GM23338 (cell line): Measurements from ENCODE around the gene PPP1R16B. TPM values are rescaled to one million over a fixed set of nuclear protein-coding genes. Genes with fewer than 3 reads are reported as not detected.

Experiments used
- ATAC-seq: fragments of 200-7000 bp; cut with Tn5 transposase; 3 replicates; pipeline ENCODE4 v1.9.1; 2020
- DNase-seq: peaks from one replicate; pipeline ENCODE4 v3.0.0-alpha.2; 2015; ENCODE audit warnings: low spot score
- H2AFZ ChIP-seq: fragments of 200-600 bp; sonication (generic); 2 replicates; pipeline ENCODE4 v1.8.0; 2016; ENCODE audit warnings: antibody characterized with exemption, mild to moderate bottlenecking, moderate library complexity
- H3F3A ChIP-seq: fragments of 200-600 bp; sonication (generic); replicated peaks from 2 replicates; pipeline ENCODE4 v1.8.0; 2017; ENCODE audit warnings: antibody characterized with exemption, mixed run types, low read depth
- H3K27ac ChIP-seq: fragments of 200-600 bp; sonication (generic); 2 replicates; pipeline ENCODE4 v1.6.1; 2016; ENCODE audit warnings: low read depth
- H3K27me3 ChIP-seq: fragments of 200-600 bp; sonication (generic); 2 replicates; pipeline ENCODE4 v1.8.0; 2016; ENCODE audit warnings: mild to moderate bottlenecking, mixed run types, moderate library complexity; ENCODE audit not compliant: insufficient read depth
- H3K36me3 ChIP-seq: fragments of 200-600 bp; sonication (generic); 2 replicates; pipeline ENCODE4 v1.8.0; 2016; ENCODE audit warnings: mild to moderate bottlenecking; ENCODE audit not compliant: insufficient read depth
- H3K4me1 ChIP-seq: fragments of 200-600 bp; sonication (generic); 2 replicates; pipeline ENCODE4 v1.8.0; 2016; ENCODE audit warnings: mild to moderate bottlenecking, moderate library complexity; ENCODE audit not compliant: insufficient read depth
- H3K4me2 ChIP-seq: fragments of 200-600 bp; sonication (generic); 2 replicates; pipeline ENCODE4 v1.7.1; 2017; ENCODE audit warnings: mixed run types
- H3K4me3 ChIP-seq: fragments of 200-600 bp; sonication (generic); 2 replicates; pipeline ENCODE4 v1.6.1; 2016; ENCODE audit warnings: mixed run types
- H3K79me2 ChIP-seq: fragments of 200-600 bp; sonication (generic); replicated peaks from 2 replicates; pipeline ENCODE4 v1.8.0; 2017; ENCODE audit warnings: mild to moderate bottlenecking; ENCODE audit not compliant: insufficient read depth
- H3K9me2 ChIP-seq: fragments of 200-600 bp; sonication (generic); 2 replicates; pipeline ENCODE4 v1.8.0; 2017; ENCODE audit not compliant: insufficient read depth
- H4K20me1 ChIP-seq: fragments of 200-600 bp; sonication (generic); replicated peaks from 2 replicates; pipeline ENCODE4 v1.8.0; 2017; ENCODE audit warnings: mild to moderate bottlenecking; ENCODE audit not compliant: insufficient read depth
- H3K27ac Mint-ChIP-seq: 2 replicates; pipeline ENCODE4 v1.8.0; 2020; ENCODE audit warnings: inconsistent platforms, mild to moderate bottlenecking, moderate library complexity, mixed read lengths
- H3K27me3 Mint-ChIP-seq: 3 replicates; pipeline ENCODE4 v1.8.0; 2022; ENCODE audit warnings: low read depth, mild to moderate bottlenecking, moderate library complexity, mixed read lengths, inconsistent platforms; ENCODE audit not compliant: insufficient read depth, poor library complexity
- H3K36me3 Mint-ChIP-seq: 3 replicates; pipeline ENCODE4 v1.8.0; 2021; ENCODE audit warnings: low read depth, mild to moderate bottlenecking, inconsistent platforms, moderate library complexity, mixed read lengths
- H3K4me1 Mint-ChIP-seq: 3 replicates; pipeline ENCODE4 v1.8.0; 2020; ENCODE audit warnings: mild to moderate bottlenecking, inconsistent platforms, mixed read lengths
- H3K4me3 Mint-ChIP-seq: 3 replicates; pipeline ENCODE4 v1.8.0; 2021; ENCODE audit warnings: moderate library complexity, mild to moderate bottlenecking, inconsistent platforms, mixed read lengths
- H3K9me3 Mint-ChIP-seq: 3 replicates; pipeline ENCODE4 v1.8.0; 2020; ENCODE audit warnings: moderate library complexity, mild to moderate bottlenecking, inconsistent platforms, mixed read lengths
- CREB1 ChIP-seq: fragments of 250-450 bp; sonication (Bioruptor Pico); IDR thresholded peaks from 2 replicates; pipeline ENCODE4 v1.5.0; 2020; ENCODE audit warnings: low read depth, mild to moderate bottlenecking, moderate library complexity
- ETS1 ChIP-seq: IDR thresholded peaks from 2 replicates; pipeline ENCODE4 v1.6.1; 2016; ENCODE audit warnings: antibody characterized with exemption
- EZH2 ChIP-seq: fragments of 200-600 bp; sonication (generic); IDR thresholded peaks from one replicate; pipeline ENCODE4 v1.8.0; 2017; ENCODE audit warnings: antibody characterized with exemption, mild to moderate bottlenecking, low read depth; ENCODE audit not compliant: unreplicated experiment
- EZH2phosphoT487 ChIP-seq: fragments of 200-600 bp; sonication (generic); IDR thresholded peaks from one replicate; pipeline ENCODE4 v1.8.1; 2018; ENCODE audit warnings: antibody characterized with exemption; ENCODE audit not compliant: unreplicated experiment
- JUNB ChIP-seq: IDR thresholded peaks from one replicate; pipeline ENCODE4 v1.6.1; 2016; ENCODE audit warnings: antibody characterized with exemption; ENCODE audit not compliant: unreplicated experiment
- NANOG ChIP-seq: IDR thresholded peaks from 2 replicates; pipeline ENCODE4 v1.6.1; 2016; ENCODE audit warnings: antibody characterized with exemption, borderline replicate concordance
- POLR2AphosphoS5 ChIP-seq: IDR thresholded peaks from 2 replicates; pipeline ENCODE4 v1.6.1; 2016; ENCODE audit warnings: antibody characterized with exemption, low read depth
- REST ChIP-seq: IDR thresholded peaks from one replicate; pipeline ENCODE4 v1.6.1; 2018; ENCODE audit warnings: antibody characterized with exemption; ENCODE audit not compliant: unreplicated experiment
- STAT1 ChIP-seq: IDR thresholded peaks from one replicate; pipeline ENCODE4 v1.6.1; 2016; ENCODE audit warnings: antibody characterized with exemption; ENCODE audit not compliant: unreplicated experiment
- ZNF114 ChIP-seq: fragments of 250-450 bp; sonication (Bioruptor Pico); IDR thresholded peaks from 2 replicates; pipeline ENCODE4 v1.5.0; 2020; ENCODE audit warnings: mild to moderate bottlenecking, moderate library complexity
- ZNF331 ChIP-seq: fragments of 250-450 bp; sonication (Bioruptor Pico); IDR thresholded peaks from 2 replicates; pipeline ENCODE4 v1.5.0; 2020; ENCODE audit warnings: low read depth, mild to moderate bottlenecking, moderate library complexity
- polyA plus RNA-seq: library from polyadenylated mRNA; unstranded; fragments of >200 nt; fragmentation: Nextera tagmentation; extraction: Ambion mirVana; gene quantifications from 2 replicates; pipeline ENCODE4 v1.2.1, GENCODE V29; 2016
- total RNA-seq: library from RNA; depleted of rRNA; stranded (reverse); fragments of >200 nt; shearing (Covaris generic); gene quantifications from 2 replicates; pipeline ENCODE4 v1.2.3, GENCODE V29; 2014
- TF ChIP-seq, protein P1 (sequence below), 2 experiments: fragments of 200-600 bp in 1 of 2; sonication (generic) in 1 of 2; conservative IDR thresholded peaks; 2 replicates each; pipeline versions ENCODE4 v1.5.1 to v1.6.1; 2016 to 2017; ENCODE audit warnings: antibody characterized with exemption in 2 of 2, low read depth in 2 of 2, mild to moderate bottlenecking in 2 of 2, moderate library complexity in 1 of 2
- TF ChIP-seq, protein P2 (sequence below): fragments of 250-450 bp; sonication (Bioruptor Pico); IDR thresholded peaks from 2 replicates; pipeline ENCODE4 v1.5.0; 2020; ENCODE audit warnings: mild to moderate bottlenecking, moderate library complexity

PPP1R16B gene
- total and polyA plus RNA-seq, 2 experiments from 2014 or later, result 1.6 to 11.5 TPM

DNA sequence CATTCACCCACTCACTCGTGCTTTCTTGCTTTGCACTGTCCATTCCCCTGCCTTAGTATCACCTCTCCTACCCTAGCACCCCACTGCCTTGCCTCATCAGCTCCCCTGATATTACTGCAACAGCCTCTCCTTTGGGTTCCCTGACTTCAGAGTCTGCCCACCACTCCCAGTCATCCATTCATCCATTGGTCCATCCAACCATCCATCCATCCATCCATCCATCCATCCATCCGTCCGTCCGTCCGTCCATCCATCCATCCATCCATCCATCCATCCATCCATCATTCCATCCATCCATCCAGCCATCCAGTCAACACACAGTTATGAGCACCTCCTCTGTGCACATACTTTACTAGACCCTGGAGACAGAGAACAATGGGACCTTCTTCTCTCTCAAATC is 97.8 kb downstream of the PPP1R16B start:
- Histone ChIP-seq H3K27ac (no peak overlapping the region), H2AFZ (no peak overlapping the region), H3K4me2 (no peak overlapping the region), H3K4me1 (no peaks in the 10 kb centered on the region), H3F3A (no peaks in the 10 kb centered on the region), H3K9me2 (no peaks in the 10 kb centered on the region), H4K20me1 (no peaks in the 10 kb centered on the region; the same call in 1 of the 2 replicates), H3K36me3 (no peaks in the 10 kb centered on the region), H3K79me2 (no peaks in the 10 kb centered on the region), H3K27me3 (no peaks in the 10 kb centered on the region), H3K4me3 (no peak overlapping the region)
- Mint-ChIP-seq H3K27ac (no peak overlapping the region), H3K4me1 (no peaks in the 10 kb centered on the region), H3K9me3 (no peaks in the 10 kb centered on the region; the same call in 2 of the 3 replicates), H3K36me3 (peaks cover 19% of the 10 kb centered on the region), H3K4me3 (no peak overlapping the region), H3K27me3 (peaks cover 7% of the 10 kb centered on the region)
- no peak for ATAC-seq
- no peak for DNase-seq
- TF ChIP-seq STAT1 (no peak), ZNF331 (CRISPR knock-in tag) (no peak), EZH2phosphoT487 (no peak), EZH2 (no peak), ETS1 (no peak), JUNB (no peak), CREB1 (no peak), ZNF114 (CRISPR knock-in tag) (no peak), POLR2AphosphoS5 (no peak), REST (no peak), NANOG (no peak)
- TF ChIP-seq, protein P1, sequence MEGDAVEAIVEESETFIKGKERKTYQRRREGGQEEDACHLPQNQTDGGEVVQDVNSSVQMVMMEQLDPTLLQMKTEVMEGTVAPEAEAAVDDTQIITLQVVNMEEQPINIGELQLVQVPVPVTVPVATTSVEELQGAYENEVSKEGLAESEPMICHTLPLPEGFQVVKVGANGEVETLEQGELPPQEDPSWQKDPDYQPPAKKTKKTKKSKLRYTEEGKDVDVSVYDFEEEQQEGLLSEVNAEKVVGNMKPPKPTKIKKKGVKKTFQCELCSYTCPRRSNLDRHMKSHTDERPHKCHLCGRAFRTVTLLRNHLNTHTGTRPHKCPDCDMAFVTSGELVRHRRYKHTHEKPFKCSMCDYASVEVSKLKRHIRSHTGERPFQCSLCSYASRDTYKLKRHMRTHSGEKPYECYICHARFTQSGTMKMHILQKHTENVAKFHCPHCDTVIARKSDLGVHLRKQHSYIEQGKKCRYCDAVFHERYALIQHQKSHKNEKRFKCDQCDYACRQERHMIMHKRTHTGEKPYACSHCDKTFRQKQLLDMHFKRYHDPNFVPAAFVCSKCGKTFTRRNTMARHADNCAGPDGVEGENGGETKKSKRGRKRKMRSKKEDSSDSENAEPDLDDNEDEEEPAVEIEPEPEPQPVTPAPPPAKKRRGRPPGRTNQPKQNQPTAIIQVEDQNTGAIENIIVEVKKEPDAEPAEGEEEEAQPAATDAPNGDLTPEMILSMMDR (conservative IDR thresholded peaks at IDR 0.05; ENCODE audit: low read depth in 2 of 2), result no peak
- TF ChIP-seq, protein P2, sequence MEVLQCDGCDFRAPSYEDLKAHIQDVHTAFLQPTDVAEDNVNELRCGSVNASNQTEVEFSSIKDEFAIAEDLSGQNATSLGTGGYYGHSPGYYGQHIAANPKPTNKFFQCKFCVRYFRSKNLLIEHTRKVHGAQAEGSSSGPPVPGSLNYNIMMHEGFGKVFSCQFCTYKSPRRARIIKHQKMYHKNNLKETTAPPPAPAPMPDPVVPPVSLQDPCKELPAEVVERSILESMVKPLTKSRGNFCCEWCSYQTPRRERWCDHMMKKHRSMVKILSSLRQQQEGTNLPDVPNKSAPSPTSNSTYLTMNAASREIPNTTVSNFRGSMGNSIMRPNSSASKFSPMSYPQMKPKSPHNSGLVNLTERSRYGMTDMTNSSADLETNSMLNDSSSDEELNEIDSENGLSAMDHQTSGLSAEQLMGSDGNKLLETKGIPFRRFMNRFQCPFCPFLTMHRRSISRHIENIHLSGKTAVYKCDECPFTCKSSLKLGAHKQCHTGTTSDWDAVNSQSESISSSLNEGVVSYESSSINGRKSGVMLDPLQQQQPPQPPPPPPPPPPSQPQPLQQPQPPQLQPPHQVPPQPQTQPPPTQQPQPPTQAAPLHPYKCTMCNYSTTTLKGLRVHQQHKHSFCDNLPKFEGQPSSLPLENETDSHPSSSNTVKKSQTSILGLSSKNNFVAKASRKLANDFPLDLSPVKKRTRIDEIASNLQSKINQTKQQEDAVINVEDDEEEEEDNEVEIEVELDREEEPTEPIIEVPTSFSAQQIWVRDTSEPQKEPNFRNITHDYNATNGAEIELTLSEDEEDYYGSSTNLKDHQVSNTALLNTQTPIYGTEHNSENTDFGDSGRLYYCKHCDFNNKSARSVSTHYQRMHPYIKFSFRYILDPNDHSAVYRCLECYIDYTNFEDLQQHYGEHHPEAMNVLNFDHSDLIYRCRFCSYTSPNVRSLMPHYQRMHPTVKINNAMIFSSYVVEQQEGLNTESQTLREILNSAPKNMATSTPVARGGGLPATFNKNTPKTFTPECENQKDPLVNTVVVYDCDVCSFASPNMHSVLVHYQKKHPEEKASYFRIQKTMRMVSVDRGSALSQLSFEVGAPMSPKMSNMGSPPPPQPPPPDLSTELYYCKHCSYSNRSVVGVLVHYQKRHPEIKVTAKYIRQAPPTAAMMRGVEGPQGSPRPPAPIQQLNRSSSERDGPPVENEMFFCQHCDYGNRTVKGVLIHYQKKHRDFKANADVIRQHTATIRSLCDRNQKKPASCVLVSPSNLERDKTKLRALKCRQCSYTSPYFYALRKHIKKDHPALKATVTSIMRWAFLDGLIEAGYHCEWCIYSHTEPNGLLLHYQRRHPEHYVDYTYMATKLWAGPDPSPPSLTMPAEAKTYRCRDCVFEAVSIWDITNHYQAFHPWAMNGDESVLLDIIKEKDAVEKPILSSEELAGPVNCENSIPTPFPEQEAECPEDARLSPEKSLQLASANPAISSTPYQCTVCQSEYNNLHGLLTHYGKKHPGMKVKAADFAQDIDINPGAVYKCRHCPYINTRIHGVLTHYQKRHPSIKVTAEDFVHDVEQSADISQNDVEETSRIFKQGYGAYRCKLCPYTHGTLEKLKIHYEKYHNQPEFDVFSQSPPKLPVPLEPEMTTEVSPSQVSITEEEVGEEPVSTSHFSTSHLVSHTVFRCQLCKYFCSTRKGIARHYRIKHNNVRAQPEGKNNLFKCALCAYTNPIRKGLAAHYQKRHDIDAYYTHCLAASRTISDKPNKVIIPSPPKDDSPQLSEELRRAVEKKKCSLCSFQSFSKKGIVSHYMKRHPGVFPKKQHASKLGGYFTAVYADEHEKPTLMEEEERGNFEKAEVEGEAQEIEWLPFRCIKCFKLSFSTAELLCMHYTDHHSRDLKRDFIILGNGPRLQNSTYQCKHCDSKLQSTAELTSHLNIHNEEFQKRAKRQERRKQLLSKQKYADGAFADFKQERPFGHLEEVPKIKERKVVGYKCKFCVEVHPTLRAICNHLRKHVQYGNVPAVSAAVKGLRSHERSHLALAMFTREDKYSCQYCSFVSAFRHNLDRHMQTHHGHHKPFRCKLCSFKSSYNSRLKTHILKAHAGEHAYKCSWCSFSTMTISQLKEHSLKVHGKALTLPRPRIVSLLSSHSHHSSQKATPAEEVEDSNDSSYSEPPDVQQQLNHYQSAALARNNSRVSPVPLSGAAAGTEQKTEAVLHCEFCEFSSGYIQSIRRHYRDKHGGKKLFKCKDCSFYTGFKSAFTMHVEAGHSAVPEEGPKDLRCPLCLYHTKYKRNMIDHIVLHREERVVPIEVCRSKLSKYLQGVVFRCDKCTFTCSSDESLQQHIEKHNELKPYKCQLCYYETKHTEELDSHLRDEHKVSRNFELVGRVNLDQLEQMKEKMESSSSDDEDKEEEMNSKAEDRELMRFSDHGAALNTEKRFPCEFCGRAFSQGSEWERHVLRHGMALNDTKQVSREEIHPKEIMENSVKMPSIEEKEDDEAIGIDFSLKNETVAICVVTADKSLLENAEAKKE, result no peak
